Measurements from ENCODE around the gene APOBEC3C.
"Not testable (repeated sequence)": the region's sequence is repeated elsewhere in the genome, so short reads cannot be mapped to it uniquely, and the experiment has no call there.

The APOBEC3C gene

DNA sequence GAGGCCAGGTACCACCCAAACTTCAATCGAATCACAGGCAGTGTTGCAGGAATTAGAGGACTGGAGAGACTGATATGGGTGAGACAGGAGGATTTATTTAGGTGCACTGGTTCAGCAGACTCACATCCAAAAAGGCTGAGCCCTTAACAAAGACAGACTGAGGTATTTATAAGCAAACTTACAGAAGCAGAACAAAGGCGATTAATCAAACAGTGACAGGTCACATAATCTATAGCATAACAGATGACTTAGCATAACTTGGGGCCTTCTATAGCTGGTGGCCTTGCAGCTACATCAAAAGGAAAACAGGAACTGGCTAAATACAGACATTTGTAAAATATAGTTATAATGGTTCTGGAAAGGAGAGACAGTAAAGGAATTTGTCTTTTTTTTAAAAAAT, 29.8 kb upstream of the APOBEC3C start:
- peak; percentile 58 for DNase-seq

DNA sequence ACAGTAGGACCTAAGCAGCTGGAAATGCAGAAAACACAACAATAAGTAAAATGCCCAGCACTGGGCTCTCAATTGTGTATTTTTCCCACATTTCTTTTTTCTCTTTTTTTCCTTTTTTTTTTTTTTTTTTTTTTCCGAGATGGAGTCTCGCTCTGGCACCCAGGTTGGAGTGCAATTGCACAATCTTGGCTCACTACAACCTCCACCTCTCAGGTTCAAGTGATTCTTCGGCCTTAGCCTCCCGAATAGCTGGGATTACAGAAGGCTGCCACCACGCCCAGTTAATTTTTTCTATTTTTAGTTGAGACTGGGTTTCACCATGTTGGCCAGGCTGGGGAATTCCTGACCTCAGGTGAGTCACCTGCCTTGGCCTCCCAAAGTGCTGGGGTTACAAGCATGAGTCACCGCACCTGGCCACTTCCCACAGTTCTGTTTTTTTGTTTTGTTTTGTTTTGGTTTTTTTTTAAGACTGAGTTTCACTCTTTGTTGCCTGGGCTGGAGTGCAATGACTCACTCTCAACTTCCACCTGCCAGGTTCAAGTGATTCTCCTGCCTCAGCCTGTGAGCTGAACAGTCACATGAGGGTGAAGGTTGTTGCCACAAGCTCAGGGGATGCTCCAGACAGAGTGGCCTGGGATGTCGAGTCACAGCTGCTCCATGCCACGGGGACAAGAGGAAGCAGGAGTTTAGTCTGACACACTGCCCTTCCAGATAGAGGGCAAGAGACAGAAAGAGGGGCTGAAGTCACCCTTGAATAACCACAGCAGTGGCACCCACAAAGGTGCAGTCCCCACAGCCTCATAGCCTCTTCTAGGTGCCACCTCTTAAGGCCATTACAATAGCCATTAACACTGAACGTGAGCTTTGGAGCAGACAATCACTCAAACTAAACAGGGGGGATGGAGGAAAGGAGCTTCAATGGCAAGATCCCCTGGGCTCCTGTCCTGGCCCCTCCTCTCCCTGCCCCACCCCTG, 29.0 kb upstream of the APOBEC3C start:
- not testable (repeated sequence) for DNase-seq

DNA sequence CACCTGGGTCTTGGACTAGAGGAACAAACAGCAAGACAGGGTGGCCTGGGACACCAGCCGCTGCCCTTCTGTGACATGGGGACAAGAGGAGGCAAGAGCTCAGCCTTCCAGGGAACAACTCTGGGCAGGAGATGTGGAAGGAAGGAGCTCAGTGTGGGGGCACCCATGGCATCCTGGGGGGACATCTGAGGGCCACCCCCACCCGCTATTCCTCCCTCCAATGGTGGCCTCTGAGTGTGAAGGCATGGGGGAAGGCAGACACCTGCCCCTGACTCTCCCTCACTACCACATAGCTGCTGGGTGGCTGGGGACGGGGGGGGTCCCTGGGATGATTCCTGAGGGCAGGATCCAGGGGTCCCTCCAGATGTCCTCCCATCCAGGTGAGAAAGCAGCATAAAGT, 27.4 kb upstream of the APOBEC3C start:
- DNase-seq: no peak

DNA sequence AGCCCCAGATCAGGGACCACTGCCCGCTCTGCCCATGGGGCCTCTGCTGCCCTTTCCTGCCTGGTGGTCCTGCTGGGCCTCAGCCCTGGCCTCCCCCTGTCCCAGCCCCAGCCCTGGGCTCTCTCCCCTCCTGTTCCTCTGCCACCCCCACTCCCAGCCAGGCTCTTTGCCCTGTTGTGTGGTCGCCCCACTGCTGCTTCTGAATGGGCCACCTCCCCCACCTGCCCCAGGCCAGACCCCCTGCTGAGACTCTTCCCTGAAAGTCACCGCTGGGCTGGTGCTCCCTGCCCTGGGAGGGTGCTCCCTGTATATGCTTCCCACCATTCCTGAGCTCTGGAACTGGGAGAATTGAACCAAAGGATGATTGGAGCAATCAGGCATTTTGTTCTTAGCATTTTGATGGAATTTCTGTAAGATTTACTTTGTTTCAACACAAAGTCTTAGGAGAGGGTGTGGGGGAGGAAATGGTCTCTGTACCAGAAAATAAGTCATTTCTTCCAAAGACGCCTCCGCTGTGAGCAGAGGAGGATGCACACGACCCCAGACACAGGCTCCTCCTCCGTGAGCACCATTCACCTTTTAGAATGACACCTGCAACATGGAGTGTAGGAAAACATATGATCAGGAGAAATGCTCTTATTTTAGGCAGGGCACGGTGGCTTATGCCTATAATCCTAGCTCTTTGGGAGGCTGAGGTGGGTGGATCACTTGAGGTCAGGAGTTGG, 26.7 kb upstream of the APOBEC3C start:
- DNase-seq: no peak

DNA sequence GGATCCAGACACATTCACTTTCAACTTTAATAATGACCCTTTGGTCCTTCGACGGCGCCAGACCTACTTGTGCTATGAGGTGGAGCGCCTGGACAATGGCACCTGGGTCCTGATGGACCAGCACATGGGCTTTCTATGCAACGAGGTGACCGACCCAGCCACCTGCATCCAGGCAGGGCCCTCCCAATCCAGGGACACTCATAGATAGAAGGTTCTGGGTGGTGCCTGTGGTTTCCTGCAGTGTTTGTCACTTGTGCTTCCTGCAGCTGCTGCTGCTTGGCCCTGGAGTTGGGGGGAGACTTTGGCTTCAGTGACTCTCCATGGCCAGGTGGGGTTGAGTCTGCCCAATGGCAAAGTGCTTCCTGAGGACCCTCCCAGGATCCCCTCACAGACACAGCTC, 24.6 kb upstream of the APOBEC3C start:
- DNase-seq: no peak

DNA sequence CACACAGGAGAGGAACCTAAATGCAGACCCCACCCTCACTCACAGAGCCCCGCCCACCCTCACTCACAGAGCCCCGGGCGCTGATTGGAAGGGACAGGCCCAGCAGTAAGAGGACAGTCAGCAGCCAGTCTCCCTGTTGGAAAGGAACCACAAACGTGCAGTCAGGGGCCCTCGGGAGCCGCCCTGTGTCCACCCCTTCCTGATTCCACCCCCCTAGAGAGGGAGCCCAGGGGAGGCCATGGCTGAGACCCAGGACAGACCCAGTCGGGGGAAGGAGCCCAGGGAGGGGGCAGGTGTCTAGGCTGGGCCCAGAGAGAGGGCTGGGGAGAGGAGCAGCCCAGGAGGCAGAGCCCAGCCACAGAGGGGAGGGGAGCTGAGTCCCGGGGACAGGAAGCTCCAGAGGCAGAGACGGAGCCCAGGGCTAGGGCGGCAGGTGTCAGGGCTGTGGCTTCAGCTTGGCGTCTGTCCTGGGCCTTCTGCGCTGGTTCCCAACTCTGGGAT, 21.1 kb upstream of the APOBEC3C start:
- peak; percentile 55 for DNase-seq

DNA sequence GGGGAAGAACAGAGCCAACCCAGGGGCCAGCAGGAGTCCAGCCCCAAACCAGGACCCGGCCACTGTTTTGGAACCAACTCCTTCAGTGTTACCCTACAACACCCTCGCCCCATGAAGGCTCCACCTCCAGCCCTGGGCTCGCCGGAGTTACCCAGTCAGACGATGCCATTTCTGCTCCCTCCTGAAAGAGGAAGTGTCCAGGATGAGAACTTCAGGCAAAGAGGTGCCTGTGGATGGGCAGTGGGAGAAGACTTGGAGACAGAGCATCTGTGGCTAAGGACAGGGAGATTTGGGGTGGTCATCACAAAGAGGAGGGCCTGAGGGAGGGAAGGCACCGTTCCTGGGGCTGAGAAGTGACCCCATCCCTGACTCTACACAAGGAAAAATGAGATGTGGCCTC, 18.0 kb upstream of the APOBEC3C start:
- no peak for DNase-seq

DNA sequence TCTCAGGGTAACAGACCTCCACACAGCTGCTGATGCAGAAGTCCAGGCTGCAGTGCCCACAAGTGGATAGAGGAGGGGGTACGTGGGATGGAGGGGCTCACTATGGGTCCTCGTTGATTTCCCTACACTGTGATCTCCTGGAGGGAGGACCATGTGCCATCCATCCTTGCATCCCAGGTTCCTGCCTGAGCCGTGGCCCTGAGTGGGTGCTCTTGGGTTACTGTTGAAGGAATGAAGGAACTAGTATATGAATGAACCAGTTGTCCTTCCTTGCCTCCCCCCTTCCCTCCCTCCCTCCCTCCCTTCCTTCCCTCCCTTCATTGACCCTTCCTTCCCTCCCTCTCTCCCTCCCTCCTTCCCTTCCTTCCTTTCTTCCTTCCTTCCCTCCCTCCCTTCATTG, 16.5 kb upstream of the APOBEC3C start:
- DNase-seq: no peak

DNA sequence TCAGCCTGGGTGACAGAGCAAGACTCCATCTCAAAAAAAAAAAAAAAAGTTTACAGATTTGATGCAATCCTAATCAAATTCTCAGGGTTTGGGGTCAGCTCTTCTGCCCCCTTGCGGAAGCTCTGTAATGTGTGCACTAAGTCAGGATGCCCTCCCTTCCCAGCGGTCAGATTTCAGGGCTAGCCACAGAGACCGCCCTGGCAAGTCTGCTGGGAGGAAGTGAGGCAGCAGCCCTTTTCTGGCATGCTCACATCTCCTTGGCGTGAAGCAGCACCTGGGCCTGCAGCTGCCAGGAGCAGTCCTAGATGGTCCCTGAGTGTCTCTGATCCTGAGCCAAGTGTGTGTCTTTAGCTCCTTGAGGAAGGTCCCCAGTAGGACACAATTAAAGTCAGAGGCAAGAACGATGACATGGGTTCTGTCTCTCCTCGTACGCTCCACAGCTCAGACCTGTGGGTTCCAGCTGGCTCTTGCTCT, 10.9 kb upstream of the APOBEC3C start:
- peak; percentile 92 for DNase-seq

DNA sequence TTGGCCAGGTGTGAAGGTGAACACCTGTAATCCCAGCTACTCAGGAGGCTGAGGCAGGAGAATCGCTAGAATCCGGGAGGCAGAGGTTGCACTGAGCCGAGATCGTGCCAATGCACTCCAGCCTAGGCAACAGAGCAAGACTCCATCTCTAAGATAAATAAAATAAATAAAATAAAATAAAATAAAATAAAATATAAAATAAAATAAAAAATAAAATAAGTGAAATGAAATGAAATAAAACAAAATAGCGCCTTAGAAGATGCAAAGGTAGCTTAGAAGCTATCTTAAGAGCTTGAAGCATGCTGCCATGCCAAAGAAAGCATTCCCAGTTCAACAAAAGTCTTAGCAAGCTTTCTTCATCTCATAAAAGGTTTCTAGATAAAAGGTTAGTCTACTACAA, 6.9 kb upstream of the APOBEC3C start:
- no peak for DNase-seq

DNA sequence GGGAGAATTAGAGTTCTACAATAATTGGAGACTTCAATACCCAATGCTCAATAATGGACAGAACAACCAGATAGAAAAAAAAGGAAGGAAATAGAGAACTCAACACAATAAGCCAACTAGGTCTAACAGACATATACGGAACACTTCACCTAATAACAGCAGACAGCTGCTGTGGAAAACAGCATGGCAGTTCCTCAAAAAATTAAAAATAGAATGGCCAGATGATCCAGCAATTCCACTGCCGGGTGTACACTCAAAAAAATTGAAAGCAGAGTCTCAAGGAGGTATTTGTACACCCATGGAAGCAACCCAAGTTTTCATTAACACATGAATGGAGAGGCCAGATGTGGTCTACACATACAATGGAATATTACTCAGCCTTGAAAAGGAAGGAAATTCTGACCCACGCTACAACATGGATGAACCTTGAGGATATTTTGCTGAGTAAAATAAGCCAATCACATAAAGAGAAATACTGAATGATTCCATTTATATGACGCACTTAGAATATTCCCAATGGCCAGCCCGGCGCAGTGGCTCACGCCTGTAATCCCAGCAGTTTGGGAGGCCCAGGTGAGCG, 5.7 kb upstream of the APOBEC3C start:
- DNase-seq: not testable (repeated sequence)

DNA sequence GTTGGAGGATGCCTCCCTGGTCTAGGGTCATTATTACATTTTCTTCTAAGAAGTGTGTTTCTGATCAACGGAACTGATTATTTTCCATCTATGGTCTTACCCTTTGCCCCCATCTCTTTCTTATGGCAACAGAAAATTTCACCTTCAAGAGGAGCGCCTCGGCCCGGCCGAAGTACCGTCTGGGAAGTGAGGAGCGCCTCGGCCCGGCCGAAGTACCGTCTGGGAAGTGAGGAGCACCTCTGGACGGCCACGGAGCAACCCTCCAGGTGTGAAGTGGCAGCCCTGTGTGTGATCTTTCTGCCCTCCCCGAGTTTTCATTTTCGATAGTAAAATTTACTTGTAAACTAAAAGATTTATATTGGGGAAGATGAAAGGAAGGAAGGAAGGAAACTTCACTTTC, 3.1 kb upstream of the APOBEC3C start:
- no peak for DNase-seq

DNA sequence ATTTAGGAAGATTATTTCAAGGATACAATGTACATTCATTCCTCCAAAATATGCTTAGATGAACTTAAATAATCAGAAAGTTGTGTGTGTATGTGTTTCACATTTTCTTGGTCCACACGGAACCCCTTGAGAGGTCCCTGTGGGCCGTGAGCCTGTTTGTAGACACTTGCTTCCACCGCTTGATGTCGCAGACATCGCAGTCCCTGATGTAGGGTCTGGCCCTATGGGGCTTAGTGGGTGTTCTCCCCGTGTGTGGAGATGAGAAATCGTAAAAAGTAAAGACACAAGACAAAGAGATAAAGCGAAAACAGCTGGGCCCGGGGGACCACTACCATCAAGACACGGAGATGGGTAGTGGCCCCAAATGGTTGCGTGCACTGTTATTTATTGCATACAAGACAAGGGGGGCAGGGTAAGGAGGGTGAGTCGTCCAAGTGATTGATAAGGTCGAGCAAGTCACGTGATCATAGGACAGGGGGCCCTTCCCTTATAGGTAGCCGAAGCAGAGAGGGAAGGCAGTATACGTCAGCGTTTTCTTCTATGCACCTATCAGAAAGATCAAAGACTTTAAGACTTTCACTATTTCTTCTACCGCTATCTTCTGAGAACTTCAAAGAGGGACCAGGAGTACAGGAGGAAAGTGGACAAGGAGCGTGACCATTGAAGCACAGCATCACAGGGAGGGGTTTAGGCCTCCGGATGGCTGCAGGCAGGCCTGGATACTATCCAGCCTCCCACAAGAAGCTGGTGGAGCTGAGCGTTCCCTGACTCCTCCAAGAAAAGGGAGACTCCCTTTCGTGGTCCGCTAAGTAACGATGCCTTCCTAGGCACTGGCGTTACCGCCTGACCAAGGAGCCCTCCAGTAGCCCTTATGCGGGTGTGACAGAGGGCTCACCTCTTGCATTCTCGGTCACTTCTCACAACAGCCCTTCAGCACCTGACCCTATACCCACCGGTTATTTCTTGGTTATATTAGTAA, 1.2 kb upstream of the APOBEC3C start:
- DNase-seq: peak; percentile 32

DNA sequence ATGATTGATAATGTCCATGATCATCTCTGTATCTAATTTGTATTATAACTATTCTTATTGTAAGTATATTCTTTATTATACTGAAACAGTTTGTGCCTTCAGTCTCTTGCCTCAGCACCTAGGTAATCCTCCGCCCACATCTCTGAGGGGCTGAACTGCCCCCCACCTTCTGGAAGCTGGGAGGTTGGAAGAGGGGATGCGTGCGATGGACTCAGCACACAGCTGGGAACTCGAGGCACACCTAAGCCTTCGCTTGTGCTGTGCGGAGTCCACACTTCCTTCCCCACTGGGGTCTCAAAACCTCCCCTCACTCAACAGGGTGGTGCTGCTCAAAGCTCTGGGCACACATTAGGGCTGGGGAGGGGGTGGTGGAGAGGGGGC, 506 bp upstream of the APOBEC3C start:
- DNase-seq: peak; percentile 62

DNA sequence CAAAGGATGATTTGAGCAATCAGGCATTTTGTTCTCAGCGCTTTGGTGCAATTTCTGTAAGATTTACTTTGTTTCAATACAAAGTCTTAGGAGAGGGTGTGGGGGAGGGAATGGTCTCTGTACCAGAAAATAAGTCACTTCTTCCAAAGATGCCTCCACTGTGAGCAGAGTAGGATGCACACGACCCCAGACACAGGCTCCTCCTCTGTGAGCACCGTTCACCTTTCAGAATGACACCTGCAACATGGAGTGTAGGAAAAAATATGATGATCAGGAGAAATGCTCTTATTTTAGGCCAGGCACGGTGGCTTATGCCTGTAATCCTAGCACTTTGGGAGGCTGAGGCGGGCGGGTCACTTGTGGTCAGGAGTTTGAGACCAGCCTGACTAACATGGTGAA, 665 bp downstream of the APOBEC3C start:
- DNase-seq: peak; percentile 33

DNA sequence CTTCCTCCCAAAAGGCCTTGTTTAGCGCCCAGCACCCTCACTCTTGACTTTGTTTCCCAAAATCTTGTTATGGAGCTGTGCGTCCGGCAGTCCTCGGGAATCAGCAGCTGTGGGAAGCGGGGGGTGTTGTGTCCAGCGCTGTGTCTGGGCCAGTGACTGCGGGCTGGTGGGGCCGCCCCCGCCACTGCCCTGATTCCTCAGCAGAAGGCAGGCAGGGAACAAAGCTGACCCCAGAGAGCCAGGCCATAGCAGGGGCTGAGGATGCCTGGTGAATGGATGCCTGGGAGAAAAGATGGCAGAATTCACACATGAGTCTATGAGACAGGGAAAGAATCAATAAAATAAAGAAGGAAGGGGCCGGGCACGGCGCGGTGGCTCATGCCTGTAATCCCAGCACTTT, 2.5 kb downstream of the APOBEC3C start:
- no peak for DNase-seq

DNA sequence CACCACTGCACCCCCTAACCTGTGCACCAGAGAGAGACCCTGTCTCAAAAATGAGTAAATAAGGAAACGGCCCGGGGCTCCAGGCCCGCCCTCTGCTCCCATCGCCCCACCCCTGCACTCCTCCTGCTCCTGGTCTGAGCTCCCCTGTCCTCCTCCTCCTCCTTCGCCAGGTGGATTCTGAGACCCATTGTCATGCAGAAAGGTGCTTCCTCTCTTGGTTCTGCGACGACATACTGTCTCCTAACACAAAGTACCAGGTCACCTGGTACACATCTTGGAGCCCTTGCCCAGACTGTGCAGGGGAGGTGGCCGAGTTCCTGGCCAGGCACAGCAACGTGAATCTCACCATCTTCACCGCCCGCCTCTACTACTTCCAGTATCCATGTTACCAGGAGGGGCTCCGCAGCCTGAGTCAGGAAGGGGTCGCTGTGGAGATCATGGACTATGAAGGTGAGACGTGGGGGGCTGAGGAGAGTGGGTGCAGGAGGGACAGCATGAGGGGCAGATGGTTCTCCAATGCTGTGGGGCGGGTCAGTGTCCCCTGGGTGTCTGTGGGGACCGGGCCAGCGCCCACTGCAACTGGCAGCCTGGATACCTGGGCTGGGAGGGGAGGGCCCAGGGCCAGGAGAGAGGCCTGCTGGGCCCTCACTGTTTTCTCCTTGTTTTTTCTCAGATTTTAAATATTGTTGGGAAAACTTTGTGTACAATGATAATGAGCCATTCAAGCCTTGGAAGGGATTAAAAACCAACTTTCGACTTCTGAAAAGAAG, 3.7 kb downstream of the APOBEC3C start:
- no peak for DNase-seq

DNA sequence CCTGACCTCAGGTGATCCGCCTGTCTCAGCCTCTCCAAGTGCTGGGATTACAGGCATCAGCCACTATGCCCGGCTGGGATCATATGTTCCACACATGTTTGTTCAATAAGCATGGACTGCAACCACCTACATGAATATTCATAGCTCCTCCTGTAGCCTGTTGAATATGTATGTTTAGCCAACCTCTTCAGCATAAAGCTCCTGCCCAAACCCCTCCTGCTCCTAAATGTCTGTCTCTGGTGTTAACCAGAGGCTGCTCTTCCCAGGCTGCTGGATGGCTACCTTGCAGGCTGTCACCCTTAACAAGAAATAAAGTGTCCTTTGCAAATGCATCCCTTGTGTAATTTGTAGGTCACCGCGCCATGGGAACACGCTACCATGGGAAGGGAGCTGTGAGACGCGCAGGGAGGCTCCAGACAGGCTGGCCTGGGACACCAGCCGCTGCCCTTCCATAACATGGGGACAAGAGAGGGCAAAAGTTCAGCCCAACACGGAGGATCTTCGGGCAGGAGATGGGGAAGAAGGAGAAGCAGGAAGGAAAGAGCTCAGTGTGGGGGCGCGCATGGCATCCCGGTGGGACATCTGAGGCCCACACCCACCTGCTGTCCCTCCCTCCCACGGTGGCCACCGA, 6.1 kb downstream of the APOBEC3C start:
- DNase-seq: peak; percentile 29

DNA sequence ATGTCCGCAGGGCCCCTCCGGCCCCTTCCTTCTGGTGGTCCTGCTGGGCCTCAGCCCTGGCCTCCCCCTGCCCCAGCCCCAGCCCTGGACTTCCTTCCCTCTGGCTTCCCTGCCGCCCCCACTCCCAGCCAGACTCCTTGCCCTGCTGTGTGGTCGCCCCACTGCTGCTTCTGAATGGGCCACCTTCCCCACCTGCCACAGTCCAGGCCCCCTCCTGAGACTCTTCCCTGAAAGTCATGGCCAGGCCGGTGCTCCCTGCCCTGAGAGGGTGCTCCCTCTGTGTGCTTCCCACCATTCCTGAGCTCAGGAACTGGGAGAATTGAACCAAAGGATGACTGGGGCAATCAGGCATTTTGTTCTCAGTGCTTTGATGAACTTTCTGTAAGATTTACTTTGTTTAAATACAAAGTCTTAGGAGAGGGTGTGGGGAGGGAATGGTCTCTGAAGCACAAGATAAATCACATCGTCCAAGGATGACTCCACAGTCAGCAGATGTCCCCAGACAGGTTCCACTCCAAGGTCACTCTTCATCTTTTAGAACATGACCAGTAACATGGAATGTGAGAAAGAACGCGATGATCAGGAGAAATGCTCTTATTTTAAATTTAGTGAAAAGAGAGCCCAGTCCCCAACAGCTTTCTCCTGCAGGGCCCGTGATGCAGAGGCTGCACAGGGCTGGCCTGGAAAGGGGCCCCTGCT, 7.6 kb downstream of the APOBEC3C start:
- DNase-seq: no peak

Measured in hematopoietic multipotent progenitor cell treated with erythropoietin and hydrocortisone succinate and interleukin-3 and kit ligand, for 6 days (in vitro differentiated cells).